HepG2 (cell line): ENCODE results near the gene GRB7. TPM values are rescaled to one million over a fixed set of nuclear protein-coding genes. Genes with fewer than 3 reads are reported as not detected.

Source experiments
- ATAC-seq: fragments of 200-7000 bp; cut with Tn5 transposase; 3 replicates; pipeline ENCODE4 v1.9.1; 2020; ENCODE audit warnings: mild to moderate bottlenecking, moderate library complexity
- BruUV-seq: library from RNA; stranded (reverse); fragments of 400-500 nt; replicated peaks from 2 replicates; lab custom pipeline; 2021; lab: Mats Ljungman, UMichigan
- CTCF ChIA-PET: fragments of 300-600 bp; formaldehyde crosslinking; extraction: SDS; loops from one replicate; lab custom pipeline; 2021; ENCODE audit warnings: low total read pairs, inconsistent platforms, low intra/inter-chr PET ratio; lab: Yijun Ruan, JAX
- POLR2A ChIA-PET: fragments of 350-600 bp; sonication (Branson Sonifier 250); formaldehyde crosslinking; loops from one replicate; lab custom pipeline; 2020; ENCODE audit warnings: antibody characterized with exemption, inconsistent platforms; lab: Yijun Ruan, JAX
- DNase-seq: peaks from one replicate; pipeline ENCODE4 v3.0.0-alpha.2; 2015; ENCODE audit warnings: low spot score
- FAIRE-seq: peaks from 3 replicates; lab custom pipeline; 2011; peaks lifted over from hg19 to GRCh38; lab: Jason Lieb, UNC
- H2AFZ ChIP-seq: one replicate; pipeline ENCODE4 v1.6.1; 2011; ENCODE audit warnings: low read length, inconsistent platforms
- H3K27ac ChIP-seq: fragments of 300-600 bp; 3 replicates; pipeline ENCODE4 v1.8.0; 2011; ENCODE audit warnings: mixed run types, mild to moderate bottlenecking, mixed read lengths, low read length, inconsistent platforms; ENCODE audit not compliant: insufficient read depth; ENCODE audit errors: extremely low read length
- H3K27me3 ChIP-seq, 2 experiments: fragments of 200-600 bp in 1 of 2; 2 replicates in 1 of 2; 3 replicates in 1 of 2; pipeline versions ENCODE4 v1.6.0 to v1.8.0; 2011; ENCODE audit warnings: low read length in 2 of 2, mild to moderate bottlenecking in 2 of 2, moderate library complexity in 2 of 2, inconsistent platforms in 1 of 2; ENCODE audit not compliant: insufficient read depth in 2 of 2, control insufficient read depth in 1 of 2
- H3K36me3 ChIP-seq, 2 experiments: fragments of 200-600 bp in 1 of 2; replicated peaks in 1 of 2; 2 replicates in 1 of 2; 3 replicates in 1 of 2; pipeline versions ENCODE4 v1.5.1 to v1.8.0; 2011; ENCODE audit warnings: low read length in 2 of 2, inconsistent platforms in 1 of 2; ENCODE audit not compliant: insufficient read depth in 2 of 2, control insufficient read depth in 1 of 2
- H3K4me1 ChIP-seq: 2 replicates; pipeline ENCODE4 v1.5.1; 2012; ENCODE audit warnings: low read length, inconsistent platforms; ENCODE audit not compliant: insufficient read depth
- H3K4me2 ChIP-seq: 2 replicates; pipeline ENCODE4 v1.6.0; 2011; ENCODE audit warnings: low read depth, low read length, inconsistent platforms
- H3K4me3 ChIP-seq, 3 experiments: fragments of 200-600 bp in 1 of 3; sonication (generic), shearing (Covaris generic) in 1 of 3; replicated peaks in 1 of 3; 2 replicates each; pipeline ENCODE4 v1.5.1; 2011 to 2016; ENCODE audit warnings: low read length in 3 of 3, inconsistent platforms in 2 of 3, low read depth in 2 of 3, mild to moderate bottlenecking in 2 of 3, control low read depth in 1 of 3, mixed read lengths in 1 of 3; ENCODE audit not compliant: insufficient read depth in 1 of 3
- H3K79me2 ChIP-seq: one replicate; pipeline ENCODE4 v1.6.1; 2011; ENCODE audit warnings: low read length, inconsistent platforms; ENCODE audit not compliant: insufficient read depth
- H3K9ac ChIP-seq: 2 replicates; pipeline ENCODE4 v1.6.0; 2011; ENCODE audit warnings: mild to moderate bottlenecking, low read depth, low read length, inconsistent platforms; ENCODE audit not compliant: insufficient read depth
- H3K9me3 ChIP-seq: 2 replicates; pipeline ENCODE4 v1.5.1; 2012; ENCODE audit warnings: mild to moderate bottlenecking, low read length
- H4K20me1 ChIP-seq: 2 replicates; pipeline ENCODE4 v1.6.0; 2011; ENCODE audit warnings: inconsistent platforms, mild to moderate bottlenecking, low read length, moderate library complexity; ENCODE audit not compliant: insufficient read depth
- ATF1 ChIP-seq: IDR thresholded peaks from 2 replicates; pipeline ENCODE4 v1.6.1; 2016; ENCODE audit warnings: mild to moderate bottlenecking, control low read depth
- CEBPB ChIP-seq: IDR thresholded peaks from 2 replicates; pipeline ENCODE4 v1.6.1; 2011; ENCODE audit warnings: low read depth, low read length, improper control_type of control experiment, borderline replicate concordance
- IRF1 ChIP-seq: sonication (generic); formaldehyde crosslinking; IDR thresholded peaks from 2 replicates; pipeline ENCODE4 v1.4.0; 2020; ENCODE audit warnings: low read depth, mild to moderate bottlenecking, missing genetic modification reagents
- ZNF232 ChIP-seq: sonication (generic); formaldehyde crosslinking; IDR thresholded peaks from 2 replicates; pipeline ENCODE4 v1.4.0; 2020; ENCODE audit warnings: missing genetic modification reagents, borderline replicate concordance
- WGBS: methylation state at CpG from one replicate; pipeline ENCODE4 v1.1.6; 2017; ENCODE audit warnings: low lambda C conversion rate; 5-methylcytosine and 5-hydroxymethylcytosine counted together
- in situ Hi-C: cut with HindIII; loops from 2 replicates; pipeline ENCODE4 v1.10.0; 2017; ENCODE audit warnings: low pct_unique_long_range_greater_than_20kb; ENCODE audit not compliant: extremely low pct_ligation_motif_present
- intact Hi-C: fragments of 100-400 bp; cut with micrococcal nuclease; formaldehyde crosslinking; loops from one replicate; pipeline ENCODE4 v1.10.0; 2022; ENCODE audit not compliant: unreplicated experiment
- polyA plus RNA-seq, 8 experiments: library from polyadenylated mRNA; depleted of rRNA in 3 of 8; stranded (reverse) in 7 of 8; unstranded in 1 of 8; fragments of >200 nt; fragmentation: Illumina TruSeq in 4 of 8; extraction: Trizol in 4 of 8; gene quantifications; 2 replicates each; pipeline versions ENCODE4 v1.2.1 to v1.2.3, GENCODE V29; 2011 to 2016; ENCODE audit warnings: low read depth in 4 of 8, missing spikeins in 1 of 8, mixed read lengths in 1 of 8; ENCODE audit not compliant: insufficient read depth in 1 of 8
- total RNA-seq, 5 experiments: library from RNA; depleted of rRNA; stranded (reverse); fragments of >200 nt; fragmentation: Illumina TruSeq; extraction: Trizol; gene quantifications; 2 replicates each; pipeline ENCODE4 v1.2.3, GENCODE V29; 2016; ENCODE audit warnings: low read depth in 1 of 5

Gene GRB7
- total and polyA plus RNA-seq, 2 of the 13 experiments (the other 11 are each of a cell fraction or from before 2014, with no cell fraction given), result 60.2 to 77.7 TPM

GRCh38 chr17:39782980-39783379, 45.2 kb downstream of the GRB7 start:
- no peak overlapping the region for H2AFZ ChIP-seq
- WGBS, result 5% methylated on average over 1 of the region's 1 CpG
- no peak overlapping the region for H3K27ac ChIP-seq
- no peaks in the 10 kb centered on the region for H3K36me3 ChIP-seq
- FAIRE-seq (no peak), ATAC-seq (no peak), DNase-seq (no peak)
- no peak overlapping the region for H3K9ac ChIP-seq
- in situ Hi-C loops (no loop called here), intact Hi-C loops (no loop called here)
- peaks cover 0 to 13% of the 10 kb centered on the region in 2 experiments; a peak in 3 of 5 replicates for H3K27me3 ChIP-seq
- ChIA-PET CTCF (no interaction called here), POLR2A (no interaction called here)
- H3K9me3 ChIP-seq, result no peaks in the 10 kb centered on the region
- TF ChIP-seq ATF1 (CRISPR knock-in tag) (no peak), CEBPB (0 out of 2 replicates have a peak, but pooled peaks have one; percentile 13)
- no peaks in the 10 kb centered on the region for H4K20me1 ChIP-seq
- BruUV-seq, result no TSS peak
- no peaks in the 10 kb centered on the region for H3K4me1 ChIP-seq
- no peak overlapping the region for H3K4me3 ChIP-seq
- no peak overlapping the region for H3K4me2 ChIP-seq
- no peaks in the 10 kb centered on the region for H3K79me2 ChIP-seq

GRCh38 chr17:39787041-39787440, 49.3 kb downstream of the GRB7 start:
- Histone ChIP-seq H3K27me3 (no peaks in the 10 kb centered on the region; a peak in 2 of 5 replicates), H4K20me1 (no peaks in the 10 kb centered on the region), H2AFZ (no peak overlapping the region), H3K27ac (no peak overlapping the region), H3K4me1 (no peaks in the 10 kb centered on the region), H3K36me3 (no peaks in the 10 kb centered on the region), H3K79me2 (no peaks in the 10 kb centered on the region), H3K4me2 (no peak overlapping the region), H3K4me3 (no peak overlapping the region), H3K9ac (no peak overlapping the region), H3K9me3 (no peaks in the 10 kb centered on the region)
- ChIA-PET CTCF (no interaction called here), POLR2A (no interaction called here)
- in situ Hi-C loops, result no loop called here
- ATAC-seq (no peak), DNase-seq (no peak), FAIRE-seq (no peak)
- intact Hi-C loops, result no loop called here
- BruUV-seq, result no TSS peak
- TF ChIP-seq ZNF232 (no peak), IRF1 (CRISPR knock-in tag) (no peak)
